ENCODE results near the gene CIPC.

The CIPC gene

DNA sequence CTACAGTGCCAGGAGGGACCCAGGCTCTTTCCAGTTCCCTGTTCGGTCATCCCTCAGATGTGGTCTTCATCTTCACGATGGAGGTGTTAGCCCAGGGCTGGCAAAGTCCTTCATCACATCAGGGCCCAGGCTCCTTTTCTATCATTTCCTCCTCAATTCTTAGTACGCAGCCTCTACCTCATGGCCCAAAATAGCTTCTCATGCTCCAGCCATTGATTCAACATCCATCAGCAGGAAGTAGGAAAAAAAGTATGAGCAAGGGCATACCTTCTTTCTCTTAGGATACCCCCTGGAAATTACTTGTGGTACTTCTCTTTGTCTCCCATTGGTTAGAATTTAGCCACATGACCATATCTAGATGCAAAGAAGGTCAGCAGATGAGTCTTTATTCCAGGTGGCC, 55.7 kb downstream of the CIPC start:
- no peak for DNase-seq (ENCODE audit: low read depth)

- no peak for DNase-seq (ENCODE audit: low read depth)
These were observed 56.4 kb downstream of the CIPC start for GRCh38 chr14:77154421-77154820.

- DNase-seq (ENCODE audit: low read depth): no peak
These were observed 57.0 kb downstream of the CIPC start for GRCh38 chr14:77155083-77155482.

- no peak for DNase-seq (ENCODE audit: low read depth)
These were observed 59.7 kb downstream of the CIPC start for GRCh38 chr14:77157740-77158139.

DNA sequence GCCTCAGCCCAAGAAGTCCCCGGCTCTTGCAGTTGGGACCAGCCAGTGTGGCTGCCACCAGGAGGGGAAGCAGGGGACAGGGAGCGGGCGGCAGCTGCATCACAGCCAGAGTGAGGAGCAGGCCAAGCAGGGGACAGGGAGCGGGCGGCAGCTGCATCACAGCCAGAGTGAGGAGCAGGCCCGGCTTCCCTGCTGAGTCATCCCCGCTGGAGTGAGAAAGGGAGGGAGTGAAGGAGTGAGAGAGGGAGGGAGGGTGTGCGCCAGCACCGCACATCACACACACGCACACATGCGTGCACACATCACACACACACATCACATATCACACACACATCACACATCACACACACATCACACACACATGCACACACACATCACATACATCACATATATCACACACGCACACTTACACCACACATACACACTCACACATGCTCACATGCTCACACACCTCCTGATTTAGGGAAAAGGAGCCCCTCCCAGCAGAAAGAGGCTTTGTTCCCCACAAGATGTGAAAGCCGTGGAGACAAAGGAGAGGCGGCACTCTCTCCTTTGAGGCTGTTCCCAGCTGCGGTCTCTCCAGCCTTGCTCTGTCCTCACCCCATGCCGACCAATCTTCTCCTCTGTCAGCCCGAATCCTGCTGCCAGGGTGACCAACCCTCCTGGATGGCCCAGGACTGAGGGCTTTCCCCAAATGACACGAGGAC, 60.3 kb downstream of the CIPC start:
- no peak for DNase-seq (ENCODE audit: low read depth)

DNA sequence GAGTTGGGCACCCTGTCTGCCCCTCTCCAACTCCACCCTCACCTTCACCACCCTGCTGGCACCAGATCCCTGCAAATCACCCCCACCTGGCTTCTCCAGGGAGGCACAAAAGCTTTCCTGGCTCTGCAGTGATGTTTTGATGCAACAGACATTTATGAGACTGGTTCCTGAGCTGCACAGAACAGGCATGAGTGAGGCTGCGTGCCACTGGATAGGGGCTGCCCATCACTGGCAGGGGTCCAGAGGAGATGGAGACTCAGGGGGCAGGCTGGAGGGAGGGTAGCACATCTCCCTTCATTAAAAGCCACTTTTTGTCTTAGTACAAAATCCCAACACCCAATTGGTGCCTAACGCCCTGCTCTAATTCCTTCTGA, 60.8 kb downstream of the CIPC start:
- DNase-seq (ENCODE audit: low read depth): no peak

GRCh38 chr14:77161011-77161410, 63.0 kb downstream of the CIPC start:
- DNase-seq (ENCODE audit: low read depth): no peak
